Thoracic aorta (tissue), 2 donors: ENCODE measurements around the gene XRN1. TPM values are rescaled to one million over a fixed set of nuclear protein-coding genes. Genes with fewer than 3 reads are reported as not detected.

ENCODE experiments used
- ATAC-seq: fragments of 150-250 bp; one replicate; pipeline ENCODE4 v1.8.0; 2017; ENCODE audit warnings: low read depth; ENCODE audit not compliant: insufficient number of reproducible peaks, low FRiP score
- DNase-seq: peaks from one replicate; pipeline ENCODE4 v3.0.0-alpha.2; 2020; ENCODE audit warnings: low spot score
- H3K27ac ChIP-seq, 2 donors: fragments of 200-600 bp; sonication (generic); 1 replicate in 1 of 2; 2 replicates in 1 of 2; pipeline ENCODE4 v1.5.1; 2016; ENCODE audit warnings: mild to moderate bottlenecking in 2 of 2, moderate library complexity in 2 of 2
- H3K27me3 ChIP-seq: fragments of 200-600 bp; sonication (generic); replicated peaks from 2 replicates; pipeline ENCODE4 v1.6.0; 2016; ENCODE audit warnings: mild to moderate bottlenecking; ENCODE audit not compliant: insufficient read depth
- H3K36me3 ChIP-seq: fragments of 200-600 bp; sonication (generic); one replicate; pipeline ENCODE4 v1.5.1; 2016
- H3K4me1 ChIP-seq, 2 donors: fragments of 200-600 bp; sonication (generic); 1 replicate in 1 of 2; 2 replicates in 1 of 2; pipeline versions ENCODE4 v1.5.1 to v1.6.0; 2016; ENCODE audit warnings: low read depth in 2 of 2, mild to moderate bottlenecking in 1 of 2; ENCODE audit not compliant: control insufficient read depth in 1 of 2
- H3K4me3 ChIP-seq: fragments of 200-600 bp; sonication (generic); 2 replicates; pipeline ENCODE4 v1.5.1; 2016; ENCODE audit warnings: mild to moderate bottlenecking
- H3K9me3 ChIP-seq: fragments of 200-600 bp; sonication (generic); 2 replicates; pipeline ENCODE4 v1.5.1; 2016
- total RNA-seq, 2 donors: library from RNA; depleted of rRNA; stranded (reverse); fragments of >200 nt; gene quantifications; one replicate each; pipeline versions ENCODE4 v1.1.0 to v1.2.3, GENCODE V29; 2016
- TF ChIP-seq, protein P1 (sequence below): fragments of 200-600 bp; sonication (generic); IDR thresholded peaks from one replicate; pipeline ENCODE4 v1.5.1; 2019; ENCODE audit warnings: antibody characterized with exemption

The XRN1 gene
- total RNA-seq, 2 donors from 2014 or later = 29.0 to 66.9 TPM

GRCh38 chr3:142436951-142437585 lies 10.8 kb downstream of the XRN1 start:
- Histone ChIP-seq H3K4me3 (no peak overlapping the region), H3K27me3 (no peaks in the 10 kb centered on the region), H3K9me3 (no peaks in the 10 kb centered on the region), H3K27ac (no peak overlapping the region), H3K4me1 (no peaks in the 10 kb centered on the region), H3K36me3 (no peaks in the 10 kb centered on the region)
- no peak for ATAC-seq
- TF ChIP-seq, protein P1, sequence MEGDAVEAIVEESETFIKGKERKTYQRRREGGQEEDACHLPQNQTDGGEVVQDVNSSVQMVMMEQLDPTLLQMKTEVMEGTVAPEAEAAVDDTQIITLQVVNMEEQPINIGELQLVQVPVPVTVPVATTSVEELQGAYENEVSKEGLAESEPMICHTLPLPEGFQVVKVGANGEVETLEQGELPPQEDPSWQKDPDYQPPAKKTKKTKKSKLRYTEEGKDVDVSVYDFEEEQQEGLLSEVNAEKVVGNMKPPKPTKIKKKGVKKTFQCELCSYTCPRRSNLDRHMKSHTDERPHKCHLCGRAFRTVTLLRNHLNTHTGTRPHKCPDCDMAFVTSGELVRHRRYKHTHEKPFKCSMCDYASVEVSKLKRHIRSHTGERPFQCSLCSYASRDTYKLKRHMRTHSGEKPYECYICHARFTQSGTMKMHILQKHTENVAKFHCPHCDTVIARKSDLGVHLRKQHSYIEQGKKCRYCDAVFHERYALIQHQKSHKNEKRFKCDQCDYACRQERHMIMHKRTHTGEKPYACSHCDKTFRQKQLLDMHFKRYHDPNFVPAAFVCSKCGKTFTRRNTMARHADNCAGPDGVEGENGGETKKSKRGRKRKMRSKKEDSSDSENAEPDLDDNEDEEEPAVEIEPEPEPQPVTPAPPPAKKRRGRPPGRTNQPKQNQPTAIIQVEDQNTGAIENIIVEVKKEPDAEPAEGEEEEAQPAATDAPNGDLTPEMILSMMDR = no peak
- no peak for DNase-seq

GRCh38 chr3:142434503-142434902 lies 13.3 kb downstream of the XRN1 start:
- Histone ChIP-seq H3K4me1 (no peaks in the 10 kb centered on the region), H3K9me3 (no peaks in the 10 kb centered on the region), H3K27ac (no peak overlapping the region), H3K36me3 (peaks cover 6% of the 10 kb centered on the region), H3K4me3 (no peak overlapping the region), H3K27me3 (no peaks in the 10 kb centered on the region)
- DNase-seq = no peak
- TF ChIP-seq, protein P1 = no peak
- no peak for ATAC-seq

DNA sequence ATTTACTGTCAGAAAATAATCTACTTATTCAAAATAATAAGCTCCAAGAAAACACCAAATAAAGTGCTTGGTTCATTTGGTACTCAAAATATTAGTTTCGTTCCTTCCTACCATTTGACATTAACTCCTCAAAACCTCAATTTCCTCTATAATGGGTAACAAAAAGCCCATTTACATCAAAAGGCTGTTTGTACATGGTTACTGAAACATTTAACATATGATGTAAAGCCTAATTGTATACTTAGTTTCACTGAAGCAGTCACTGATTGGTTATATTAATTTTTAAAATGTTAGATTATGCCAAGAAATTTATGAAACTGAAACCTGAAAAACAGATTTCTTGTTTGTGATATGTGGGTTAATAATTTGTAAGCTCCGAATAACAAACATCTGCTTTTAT lies 14.7 kb downstream of the XRN1 start:
- no peak for DNase-seq
- TF ChIP-seq, protein P1 = no peak
- Histone ChIP-seq H3K4me1 (no peaks in the 10 kb centered on the region), H3K9me3 (no peaks in the 10 kb centered on the region), H3K4me3 (no peak overlapping the region), H3K27me3 (no peaks in the 10 kb centered on the region), H3K36me3 (peaks cover 6% of the 10 kb centered on the region), H3K27ac (no peak overlapping the region)
- ATAC-seq = no peak

- Histone ChIP-seq H3K4me1 (no peaks in the 10 kb centered on the region), H3K27ac (no peak overlapping the region), H3K4me3 (no peak overlapping the region), H3K36me3 (peaks cover 6% of the 10 kb centered on the region), H3K9me3 (no peaks in the 10 kb centered on the region), H3K27me3 (no peaks in the 10 kb centered on the region)
- no peak for DNase-seq
- TF ChIP-seq, protein P1 = no peak
- no peak for ATAC-seq
Measured at GRCh38 chr3:142429582-142429981, 18.3 kb downstream of the XRN1 start.

- H3K4me1 ChIP-seq = no peaks in the 10 kb centered on the region
- ATAC-seq = no peak
- no peaks in the 10 kb centered on the region for H3K27me3 ChIP-seq
- H3K9me3 ChIP-seq = no peaks in the 10 kb centered on the region
- H3K4me3 ChIP-seq = no peak overlapping the region
- H3K36me3 ChIP-seq = peaks cover 8% of the 10 kb centered on the region
- no peak for DNase-seq
- no peak overlapping the region for H3K27ac ChIP-seq
- TF ChIP-seq, protein P1 = no peak
Measured at GRCh38 chr3:142424754-142425153, 23.1 kb downstream of the XRN1 start.
